Measurements from ENCODE around the gene MRPS16. TPM values are rescaled to one million over a fixed set of nuclear protein-coding genes. Genes with fewer than 3 reads are reported as not detected.

Gene MRPS16

Small RNAs within 50 kb of the gene (small RNA-seq; reads per million reads assigned to genes)
- not detected for gene RNU6-833P (ENCODE audit: low read depth)

All from mesenchymal stem cell (in vitro differentiated cells and primary cell).